ENCODE results near the gene DMXL2. TPM values are rescaled to one million over a fixed set of nuclear protein-coding genes. Genes with fewer than 3 reads are reported as not detected.
"Not testable (repeated sequence)": the region's sequence is repeated elsewhere in the genome, so short reads cannot be mapped to it uniquely, and the experiment has no call there.

Gene DMXL2
- total RNA-seq, 1 donor from 2014 or later = 148 TPM

DNA sequence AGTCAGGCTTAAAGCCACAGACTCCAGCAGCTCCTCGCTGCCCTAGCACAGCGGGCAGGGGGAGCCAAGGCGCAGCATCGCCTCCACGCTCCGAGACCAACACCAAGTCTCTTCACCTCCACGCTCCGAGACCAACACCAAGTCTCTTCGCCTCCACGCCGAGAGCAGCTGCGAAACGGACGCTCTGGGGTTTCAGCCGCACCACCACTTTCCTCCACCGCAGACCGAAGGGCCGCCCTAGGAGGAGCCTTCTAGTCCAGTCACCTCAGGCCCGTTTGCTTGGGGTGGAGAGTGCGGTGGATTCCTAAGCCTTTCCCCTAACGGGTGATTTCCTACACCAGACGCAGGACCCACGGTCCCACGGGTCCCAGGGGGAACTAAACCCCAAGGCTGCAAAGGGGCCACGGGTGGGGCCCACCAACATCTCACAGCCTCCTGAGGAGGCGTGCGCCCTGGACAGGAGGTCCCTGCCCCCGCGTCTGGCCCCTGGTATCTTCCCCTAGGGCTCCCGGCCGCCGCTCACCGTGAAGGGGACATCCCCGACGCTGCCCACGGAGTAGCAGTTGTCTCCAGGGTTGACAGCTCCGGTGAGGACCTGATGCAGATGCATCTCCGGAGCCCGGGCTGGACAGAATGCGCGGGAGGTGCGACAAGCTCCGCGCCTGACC lies 501 bp downstream of the DMXL2 start:
- DNase-seq = peak; percentile 71

GRCh38 chr15:51621155-51621765 lies 1.3 kb downstream of the DMXL2 start:
- DNase-seq = no peak

DNA sequence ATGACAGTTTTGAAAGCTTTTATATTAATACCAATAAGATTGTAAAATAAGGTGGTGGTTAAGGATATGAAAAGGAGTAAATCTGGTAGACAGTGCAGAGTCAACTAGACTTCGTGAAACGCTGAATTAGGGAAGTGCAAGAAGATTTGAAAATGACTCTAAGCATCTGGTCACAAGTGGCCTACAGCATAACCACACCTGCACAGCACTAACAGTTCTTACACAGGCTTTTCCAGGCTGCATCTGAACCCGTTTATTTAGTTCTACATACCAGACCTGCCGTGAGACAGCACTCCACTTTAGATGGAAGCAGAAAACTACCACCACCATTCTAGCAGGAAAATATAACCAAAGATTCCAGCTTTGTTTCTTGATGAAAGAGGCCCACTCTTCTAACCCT lies 1.9 kb downstream of the DMXL2 start:
- no peak for DNase-seq

DNA sequence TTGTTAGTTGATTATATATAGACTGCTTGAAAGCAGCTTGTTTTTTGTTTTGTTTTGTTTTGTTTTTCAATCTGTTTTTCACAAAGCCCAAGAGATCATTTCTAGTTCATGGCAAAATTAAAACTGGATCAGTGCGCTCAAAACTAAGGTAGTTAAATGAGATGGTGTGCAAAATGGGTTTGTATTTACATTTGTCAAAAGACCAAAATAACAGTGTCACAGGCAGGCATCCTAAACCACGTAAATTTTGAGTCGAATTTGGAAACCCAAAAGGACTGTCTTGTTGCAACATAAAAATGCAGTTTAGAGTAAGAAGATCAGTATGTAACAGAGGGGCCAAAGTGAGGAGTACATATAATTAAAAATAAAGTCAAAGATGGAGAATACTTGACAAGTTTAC lies 2.4 kb downstream of the DMXL2 start:
- DNase-seq = no peak

- DNase-seq = peak; percentile 3
Observed at GRCh38 chr15:51619331-51620035, 3.1 kb downstream of the DMXL2 start.

- DNase-seq = no peak
Observed at GRCh38 chr15:51617886-51618285, 4.7 kb downstream of the DMXL2 start.

DNA sequence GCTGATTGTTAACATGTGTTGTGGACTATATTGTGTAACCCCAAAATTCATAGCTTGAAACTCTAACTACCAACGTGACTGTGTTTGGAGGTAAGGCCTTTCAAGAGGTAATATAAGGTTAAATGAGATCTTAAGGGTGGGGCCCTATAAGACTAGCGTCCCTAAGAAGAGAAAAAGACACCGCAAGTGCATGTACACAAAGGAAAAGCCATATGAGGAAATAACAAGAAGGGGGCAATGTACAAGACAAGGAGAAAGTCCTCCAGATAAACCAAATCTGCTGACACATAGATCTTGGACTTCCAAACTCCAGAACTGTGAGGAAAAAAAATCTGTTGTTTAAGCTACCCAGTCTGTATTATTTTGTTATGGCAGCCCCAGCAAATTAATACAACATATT lies 8.6 kb downstream of the DMXL2 start:
- no peak for DNase-seq

GRCh38 chr15:51612669-51613068 lies 9.9 kb downstream of the DMXL2 start:
- DNase-seq = not testable (repeated sequence)

- not testable (repeated sequence) for DNase-seq
Observed at GRCh38 chr15:51603462-51603948, 19.1 kb downstream of the DMXL2 start.

GRCh38 chr15:51603002-51603401 lies 19.6 kb downstream of the DMXL2 start:
- DNase-seq = no peak

GRCh38 chr15:51602484-51602883 lies 20.1 kb downstream of the DMXL2 start:
- DNase-seq = no peak

- DNase-seq = no peak
Observed at GRCh38 chr15:51601801-51602200, 20.8 kb downstream of the DMXL2 start.

GRCh38 chr15:51600114-51600513 lies 22.5 kb downstream of the DMXL2 start:
- DNase-seq = no peak

DNA sequence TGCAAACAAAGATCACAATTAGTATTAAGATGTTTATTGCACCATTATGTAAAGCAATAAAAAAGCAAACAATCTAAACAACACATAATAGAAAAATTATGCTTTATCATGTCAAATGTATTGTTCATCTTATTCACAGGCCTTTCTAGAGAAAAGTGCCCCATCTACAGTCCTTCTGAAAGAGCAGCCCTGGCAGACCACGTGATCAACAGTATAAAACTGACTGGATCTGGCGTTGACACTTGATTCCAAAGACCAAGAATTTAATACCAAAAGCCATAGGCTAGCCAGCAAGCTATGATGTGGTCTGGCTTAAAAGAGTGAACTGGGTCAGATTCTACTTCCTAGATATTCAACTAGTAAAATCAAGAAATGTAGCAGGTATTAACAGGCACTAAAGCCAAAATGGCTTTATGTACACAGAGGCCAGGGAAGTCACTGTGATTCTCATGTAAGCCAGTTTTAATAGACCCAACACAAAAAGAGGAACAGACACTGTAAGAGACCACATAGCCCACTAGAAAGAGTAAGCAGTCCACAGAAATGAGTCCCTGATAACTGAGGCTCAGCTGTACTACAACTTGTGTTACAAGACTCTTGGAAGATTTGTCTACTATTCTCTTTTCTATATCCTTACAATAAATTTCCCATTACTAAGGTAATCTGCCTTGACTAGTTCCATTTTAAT lies 32.5 kb downstream of the DMXL2 start:
- DNase-seq = no peak

GRCh38 chr15:51588966-51589365 lies 33.6 kb downstream of the DMXL2 start:
- DNase-seq = no peak

DNA sequence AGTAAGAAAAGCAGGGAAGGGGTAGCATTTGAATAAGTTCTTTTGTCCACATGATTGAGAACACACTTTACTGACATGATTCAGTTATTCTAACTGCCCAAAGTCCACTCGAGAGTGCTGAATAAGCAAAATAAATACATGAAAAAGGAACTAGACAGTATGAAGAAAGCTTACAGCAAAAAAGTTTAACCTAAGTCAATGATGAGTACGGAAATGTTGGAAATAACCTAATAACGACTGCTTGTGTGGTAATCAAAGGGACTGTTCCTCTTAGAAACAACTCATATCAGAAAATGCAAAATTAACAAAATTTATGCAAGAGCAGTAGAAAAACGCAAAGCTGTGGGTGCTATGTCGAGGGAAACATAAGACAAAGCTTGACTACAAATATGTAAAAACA lies 36.6 kb downstream of the DMXL2 start:
- DNase-seq = no peak

GRCh38 chr15:51580982-51581381 lies 41.6 kb downstream of the DMXL2 start:
- no peak for DNase-seq

DNA sequence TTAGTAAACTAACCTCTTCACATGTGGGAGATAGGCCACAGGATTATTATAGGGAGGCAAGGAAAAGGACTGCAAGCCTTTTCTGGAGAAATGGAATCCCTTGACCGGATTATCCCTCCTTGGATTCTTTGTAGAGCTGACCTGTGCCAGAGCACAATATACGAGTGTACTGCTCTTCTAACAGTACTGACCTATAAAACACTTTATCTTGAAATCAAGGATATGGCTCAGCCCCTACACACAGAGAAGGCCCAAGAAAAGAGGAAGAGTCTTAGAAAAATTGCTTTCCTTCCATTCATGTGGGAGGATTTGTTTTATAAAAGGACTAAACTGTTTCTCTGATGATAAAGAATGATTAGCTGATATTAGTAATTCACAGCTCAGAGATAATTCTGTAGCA lies 42.2 kb downstream of the DMXL2 start:
- DNase-seq = no peak

DNA sequence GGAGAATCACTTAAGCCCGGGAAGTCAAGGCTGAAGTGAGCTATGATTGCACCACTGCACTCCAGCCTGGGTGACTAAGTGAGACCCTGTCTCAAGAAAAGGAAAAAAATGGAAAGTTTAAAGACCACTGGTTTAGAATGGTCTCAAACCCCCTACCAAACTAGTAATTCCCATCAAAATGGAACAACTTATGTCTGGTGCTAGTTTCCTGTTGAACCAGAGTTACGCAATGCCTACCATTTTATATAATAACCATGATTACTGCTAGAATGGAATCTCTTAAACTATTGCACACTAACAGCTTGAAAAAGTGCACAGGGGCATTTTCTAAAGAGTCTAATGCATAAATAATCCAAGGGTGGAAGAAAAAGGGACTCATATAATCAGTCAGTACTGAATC lies 43.6 kb downstream of the DMXL2 start:
- DNase-seq = no peak

- no peak for DNase-seq
Observed at GRCh38 chr15:51577636-51578304, 44.8 kb downstream of the DMXL2 start.

DNA sequence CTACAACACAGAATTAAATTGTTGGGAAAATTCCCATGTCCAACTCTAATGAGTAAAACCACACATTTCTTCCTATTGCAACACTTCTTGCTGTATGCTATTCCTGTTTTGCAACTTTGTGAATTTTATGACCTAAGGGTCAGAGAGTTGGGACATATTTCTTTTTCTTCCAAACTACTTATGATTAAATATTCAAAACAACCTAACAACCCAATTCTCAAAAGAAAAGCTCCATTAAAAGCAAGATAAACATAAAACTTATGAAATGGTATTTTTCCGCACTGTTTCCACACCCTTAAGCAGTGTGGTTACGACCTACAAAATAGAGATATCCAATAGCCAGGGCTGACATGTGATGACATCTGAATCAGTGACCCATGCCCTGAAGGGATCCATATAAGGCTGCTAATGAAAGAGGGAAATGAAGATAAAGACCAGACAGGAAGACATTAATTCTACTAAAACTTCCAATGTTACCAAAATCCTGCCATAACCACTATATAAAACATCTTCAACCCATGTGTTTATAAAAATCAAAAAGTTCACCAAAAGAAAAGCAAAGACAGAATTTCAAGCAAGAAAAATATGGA lies 45.6 kb downstream of the DMXL2 start:
- DNase-seq = no peak

DNA sequence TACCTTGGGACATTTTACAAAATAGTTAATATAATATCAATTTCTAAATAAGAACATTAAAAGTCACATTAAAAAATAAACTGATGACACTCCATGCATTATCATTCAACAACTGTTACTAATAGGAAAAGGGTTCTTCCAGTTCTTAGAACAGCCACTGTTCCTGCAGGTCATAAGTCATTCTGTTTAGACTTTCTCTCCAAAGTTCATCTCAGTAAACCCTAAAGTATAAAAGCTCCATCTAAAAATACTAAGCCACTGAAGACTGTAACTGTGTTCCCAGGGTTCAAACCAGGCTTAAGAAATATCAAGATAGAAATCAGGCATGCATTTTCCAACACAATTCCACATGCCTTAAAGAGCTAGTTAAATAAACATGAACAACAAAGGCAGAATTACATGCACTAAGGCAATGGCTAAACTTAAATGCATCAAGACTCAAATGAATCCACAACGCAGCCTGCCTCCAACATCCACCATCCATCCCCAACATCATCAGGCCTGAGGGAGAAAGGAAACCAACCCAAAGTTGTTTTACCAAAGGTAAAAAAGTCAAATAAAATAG lies 46.2 kb downstream of the DMXL2 start:
- DNase-seq = no peak

Data from occipital lobe (tissue), 2 donors.